Measurements from ENCODE around the gene MC2R.

Gene MC2R

GRCh38 chr18:13879492-13879891, 35.8 kb downstream of the MC2R start:
- Histone ChIP-seq H3K27ac (ENCODE audit: low read depth, low read length) (no peak overlapping the region), H4K20me1 (ENCODE audit: low read depth, low read length) (no peaks in the 10 kb centered on the region), H3K9ac (ENCODE audit: low read length) (no peak overlapping the region), H3F3A (ENCODE audit: insufficient read depth) (no peaks in the 10 kb centered on the region), H3K4me2 (ENCODE audit: low read depth, low read length, poor library complexity, severe bottlenecking) (no peak overlapping the region), H3K9me3 (ENCODE audit: insufficient read depth, low read length) (no peaks in the 10 kb centered on the region), H3K36me3 (ENCODE audit: low read length) (no peaks in the 10 kb centered on the region), H3K79me2 (ENCODE audit: insufficient read depth, low read length) (no peaks in the 10 kb centered on the region), H3K4me3 (ENCODE audit: insufficient read depth, low read length, poor library complexity, severe bottlenecking) (no peak overlapping the region), H3K9me2 (replicated peaks; ENCODE audit: insufficient read depth, low read length) (no peaks in the 10 kb centered on the region), H3K27me3 (ENCODE audit: low read length) (no peaks in the 10 kb centered on the region), H2AFZ (ENCODE audit: low read depth, low read length, severe bottlenecking) (no peak overlapping the region)
- TF ChIP-seq, protein P1, sequence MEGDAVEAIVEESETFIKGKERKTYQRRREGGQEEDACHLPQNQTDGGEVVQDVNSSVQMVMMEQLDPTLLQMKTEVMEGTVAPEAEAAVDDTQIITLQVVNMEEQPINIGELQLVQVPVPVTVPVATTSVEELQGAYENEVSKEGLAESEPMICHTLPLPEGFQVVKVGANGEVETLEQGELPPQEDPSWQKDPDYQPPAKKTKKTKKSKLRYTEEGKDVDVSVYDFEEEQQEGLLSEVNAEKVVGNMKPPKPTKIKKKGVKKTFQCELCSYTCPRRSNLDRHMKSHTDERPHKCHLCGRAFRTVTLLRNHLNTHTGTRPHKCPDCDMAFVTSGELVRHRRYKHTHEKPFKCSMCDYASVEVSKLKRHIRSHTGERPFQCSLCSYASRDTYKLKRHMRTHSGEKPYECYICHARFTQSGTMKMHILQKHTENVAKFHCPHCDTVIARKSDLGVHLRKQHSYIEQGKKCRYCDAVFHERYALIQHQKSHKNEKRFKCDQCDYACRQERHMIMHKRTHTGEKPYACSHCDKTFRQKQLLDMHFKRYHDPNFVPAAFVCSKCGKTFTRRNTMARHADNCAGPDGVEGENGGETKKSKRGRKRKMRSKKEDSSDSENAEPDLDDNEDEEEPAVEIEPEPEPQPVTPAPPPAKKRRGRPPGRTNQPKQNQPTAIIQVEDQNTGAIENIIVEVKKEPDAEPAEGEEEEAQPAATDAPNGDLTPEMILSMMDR (IDR thresholded peaks at IDR 0.05; ENCODE audit: insufficient read depth, low read length, poor library complexity, severe bottlenecking) = no peak
- TF ChIP-seq EZH2phosphoT487 (conservative IDR thresholded peaks at IDR 0.05; ENCODE audit: low read length) = no peak

- H4K20me1 ChIP-seq (ENCODE audit: low read depth, low read length) = no peaks in the 10 kb centered on the region
- TF ChIP-seq, protein P1 (IDR thresholded peaks at IDR 0.05; ENCODE audit: insufficient read depth, low read length, poor library complexity, severe bottlenecking) = no peak
- no peak for TF ChIP-seq EZH2phosphoT487 (conservative IDR thresholded peaks at IDR 0.05; ENCODE audit: low read length)
- H3K79me2 ChIP-seq (ENCODE audit: insufficient read depth, low read length) = no peaks in the 10 kb centered on the region
- H3K4me2 ChIP-seq (ENCODE audit: low read depth, low read length, poor library complexity, severe bottlenecking) = no peak overlapping the region
- no peak overlapping the region for H3K9ac ChIP-seq (ENCODE audit: low read length)
- no peaks in the 10 kb centered on the region for H3K27me3 ChIP-seq (ENCODE audit: low read length)
- no peak overlapping the region for H3K27ac ChIP-seq (ENCODE audit: low read depth, low read length)
- H3K36me3 ChIP-seq (ENCODE audit: low read length) = no peaks in the 10 kb centered on the region
- no peak overlapping the region for H3K4me3 ChIP-seq (ENCODE audit: insufficient read depth, low read length, poor library complexity, severe bottlenecking)
- H2AFZ ChIP-seq (ENCODE audit: low read depth, low read length, severe bottlenecking) = no peak overlapping the region
- no peaks in the 10 kb centered on the region for H3K9me3 ChIP-seq (ENCODE audit: insufficient read depth, low read length)
- H3F3A ChIP-seq (ENCODE audit: insufficient read depth) = no peaks in the 10 kb centered on the region
- no peaks in the 10 kb centered on the region for H3K9me2 ChIP-seq (replicated peaks; ENCODE audit: insufficient read depth, low read length)
Observed at GRCh38 chr18:13878857-13879256, 36.5 kb downstream of the MC2R start.

DNA sequence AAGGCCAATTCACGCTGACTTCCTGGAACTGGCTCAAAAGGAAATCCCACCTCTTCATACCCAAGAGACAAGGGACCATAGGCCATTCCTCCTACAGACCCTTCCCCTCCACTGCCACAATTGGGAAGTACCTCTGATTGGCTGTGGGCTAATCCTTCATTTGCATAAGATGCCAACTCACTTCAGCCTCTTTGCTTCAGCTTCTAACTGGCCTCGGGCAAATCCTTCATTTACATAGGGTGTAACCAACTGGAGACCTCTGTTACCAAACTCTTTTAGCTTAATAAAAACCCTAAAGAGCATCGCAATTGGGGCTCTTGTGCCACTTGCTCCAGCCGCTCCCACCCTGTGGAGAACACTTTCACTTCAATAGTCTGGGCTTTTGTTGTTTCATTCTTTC, 38.2 kb downstream of the MC2R start:
- Histone ChIP-seq H3K4me2 (ENCODE audit: low read depth, low read length, poor library complexity, severe bottlenecking) (no peak overlapping the region), H3K79me2 (ENCODE audit: insufficient read depth, low read length) (no peaks in the 10 kb centered on the region), H3K4me3 (ENCODE audit: insufficient read depth, low read length, poor library complexity, severe bottlenecking) (no peak overlapping the region), H3K9ac (ENCODE audit: low read length) (no peak overlapping the region), H3K36me3 (ENCODE audit: low read length) (no peaks in the 10 kb centered on the region), H3K27me3 (ENCODE audit: low read length) (no peaks in the 10 kb centered on the region), H3K9me3 (ENCODE audit: insufficient read depth, low read length) (no peaks in the 10 kb centered on the region), H3F3A (ENCODE audit: insufficient read depth) (no peaks in the 10 kb centered on the region), H4K20me1 (ENCODE audit: low read depth, low read length) (no peaks in the 10 kb centered on the region), H3K27ac (ENCODE audit: low read depth, low read length) (no peak overlapping the region), H3K9me2 (replicated peaks; ENCODE audit: insufficient read depth, low read length) (no peaks in the 10 kb centered on the region), H2AFZ (ENCODE audit: low read depth, low read length, severe bottlenecking) (no peak overlapping the region)
- TF ChIP-seq, protein P1 (IDR thresholded peaks at IDR 0.05; ENCODE audit: insufficient read depth, low read length, poor library complexity, severe bottlenecking) = no peak
- no peak for TF ChIP-seq EZH2phosphoT487 (conservative IDR thresholded peaks at IDR 0.05; ENCODE audit: low read length)

All from SU-DHL-6 (cell line).